ENCODE results near the gene MYO1E.
A peak's percentile ranks its signal among the peaks of the same experiment; 100 is the strongest.

The MYO1E gene

GRCh38 chr15:59119625-59120024 lies 253.0 kb downstream of the MYO1E start:
- no peak for DNase-seq

- no peak for DNase-seq
These were observed 255.9 kb downstream of the MYO1E start for GRCh38 chr15:59116771-59117170.

GRCh38 chr15:59116141-59116540 lies 256.5 kb downstream of the MYO1E start:
- no peak for DNase-seq

- no peak for DNase-seq
These were observed 257.6 kb downstream of the MYO1E start for GRCh38 chr15:59115047-59115446.

- no peak for DNase-seq
These were observed 261.4 kb downstream of the MYO1E start for GRCh38 chr15:59111251-59111650.

- DNase-seq = no peak
These were observed 266.8 kb downstream of the MYO1E start for GRCh38 chr15:59105854-59106253.

GRCh38 chr15:59104912-59105732 lies 267.5 kb downstream of the MYO1E start, which contains the start of gene CCNB2:
CCNB2 (plus strand) TSS chr15:59105146; CDS start chr15:59105269, 123 bp downstream.
- DNase-seq = peak; percentile 61

GRCh38 chr15:59104602-59104911 lies 268.1 kb downstream of the MYO1E start:
- DNase-seq = no peak

- DNase-seq = no peak
These were observed 273.4 kb downstream of the MYO1E start for GRCh38 chr15:59099162-59099685.

- DNase-seq = no peak
These were observed 276.2 kb downstream of the MYO1E start for GRCh38 chr15:59096429-59096828.

GRCh38 chr15:59094077-59094476 lies 278.6 kb downstream of the MYO1E start:
- DNase-seq = no peak

- DNase-seq = no peak
These were observed 284.9 kb downstream of the MYO1E start for GRCh38 chr15:59087731-59088130.

All from activated gamma-delta T cell (primary cell).